OCI-LY7 (cell line): ENCODE measurements around the gene CCDC182. TPM values are rescaled to one million over a fixed set of nuclear protein-coding genes. Genes with fewer than 3 reads are reported as not detected.

ENCODE experiments used
- BruUV-seq: library from RNA; stranded (reverse); fragments of 400-500 nt; replicated peaks from 2 replicates; lab custom pipeline; 2021; lab: Mats Ljungman, UMichigan
- CTCF ChIA-PET: fragments of 300-600 bp; sonication (Branson Sonifier 250); formaldehyde crosslinking; loops from one replicate; lab custom pipeline; 2022; ENCODE audit warnings: antibody characterized with exemption; ENCODE audit not compliant: unreplicated experiment; lab: Charles Lee
- POLR2A ChIA-PET: fragments of 300-600 bp; sonication (Branson Sonifier 250); formaldehyde crosslinking; loops from one replicate; lab custom pipeline; 2022; ENCODE audit warnings: antibody characterized with exemption; lab: Charles Lee
- DNase-seq: peaks from one replicate; pipeline ENCODE4 v3.0.0-alpha.2; 2015; ENCODE audit warnings: low spot score
- H2AFZ ChIP-seq: fragments of 200-600 bp; sonication (generic), shearing (Covaris generic); 2 replicates; pipeline ENCODE4 v1.6.1; 2014; ENCODE audit warnings: mild to moderate bottlenecking, antibody characterized with exemption, low read length, moderate library complexity
- H3K27ac ChIP-seq: fragments of 200-600 bp; sonication (generic); 2 replicates; pipeline ENCODE4 v1.5.1; 2014; ENCODE audit warnings: mixed run types, low read depth, mild to moderate bottlenecking, moderate library complexity, low read length, inconsistent platforms; ENCODE audit not compliant: poor library complexity, severe bottlenecking
- H3K36me3 ChIP-seq: fragments of 200-600 bp; sonication (generic); 2 replicates; pipeline ENCODE4 v1.6.1; 2014; ENCODE audit warnings: mild to moderate bottlenecking, antibody characterized with exemption, low read length, moderate library complexity, mixed read lengths; ENCODE audit not compliant: insufficient read depth
- H3K4me1 ChIP-seq: fragments of 200-600 bp; sonication (generic); 2 replicates; pipeline ENCODE4 v1.5.1; 2014; ENCODE audit warnings: mild to moderate bottlenecking, low read length; ENCODE audit not compliant: insufficient read depth, poor library complexity, severe bottlenecking
- H3K4me2 ChIP-seq: fragments of 200-600 bp; sonication (generic); 2 replicates; pipeline ENCODE4 v1.6.1; 2014; ENCODE audit warnings: mild to moderate bottlenecking, low read length
- H3K4me3 ChIP-seq: fragments of 200-600 bp; sonication (generic); 2 replicates; pipeline ENCODE4 v1.5.1; 2014; ENCODE audit warnings: mild to moderate bottlenecking, low read depth, low read length; ENCODE audit not compliant: poor library complexity, severe bottlenecking
- H3K79me2 ChIP-seq: fragments of 200-600 bp; sonication (generic); 2 replicates; pipeline ENCODE4 v1.6.1; 2016; ENCODE audit warnings: low read depth, mild to moderate bottlenecking, low read length, moderate library complexity, mixed read lengths; ENCODE audit not compliant: insufficient read depth
- H3K9me2 ChIP-seq: fragments of 200-600 bp; sonication (generic); 2 replicates; pipeline ENCODE4 v1.6.1; 2016; ENCODE audit warnings: mild to moderate bottlenecking, low read length, mixed read lengths; ENCODE audit not compliant: insufficient read depth
- H3K9me3 ChIP-seq: fragments of 200-600 bp; sonication (generic); 2 replicates; pipeline ENCODE4 v1.6.1; 2014; ENCODE audit warnings: mild to moderate bottlenecking, mixed run types, low read length, mixed read lengths
- H4K20me1 ChIP-seq: fragments of 200-600 bp; sonication (generic); 2 replicates; pipeline ENCODE4 v1.6.1; 2014; ENCODE audit warnings: mild to moderate bottlenecking, antibody characterized with exemption, low read length, moderate library complexity, mixed read lengths; ENCODE audit not compliant: insufficient read depth
- CTCF ChIP-seq: fragments of 200-600 bp; sonication (generic); conservative IDR thresholded peaks from 2 replicates; pipeline ENCODE4 v1.5.1; 2014; ENCODE audit warnings: mild to moderate bottlenecking, antibody characterized with exemption, low read length, moderate library complexity, mixed read lengths
- EZH2phosphoT487 ChIP-seq: fragments of 200-600 bp; sonication (generic); IDR thresholded peaks from 2 replicates; pipeline ENCODE4 v1.6.1; 2018; ENCODE audit warnings: low read depth, borderline replicate concordance, mild to moderate bottlenecking, mixed run types, antibody characterized with exemption, low read length, moderate library complexity, mixed read lengths
- intact Hi-C: fragments of 100-400 bp; cut with micrococcal nuclease; formaldehyde crosslinking; loops from one replicate; pipeline ENCODE4 v1.10.0; 2022; ENCODE audit not compliant: unreplicated experiment
- total RNA-seq, 2 experiments: library from RNA; depleted of rRNA in 1 of 2; stranded (reverse); fragments of >200 nt in 1 of 2; shearing (Covaris generic) in 1 of 2; gene quantifications; 2 replicates each; pipeline ENCODE4 v1.2.3, GENCODE V29; 2014 to 2022

CCDC182 gene
- total RNA-seq, 2 experiments from 2014 or later, result not detected

- no TSS peak for BruUV-seq
Measured at GRCh38 chr17:57785022-57785421, 39.9 kb upstream of the CCDC182 start.

DNA sequence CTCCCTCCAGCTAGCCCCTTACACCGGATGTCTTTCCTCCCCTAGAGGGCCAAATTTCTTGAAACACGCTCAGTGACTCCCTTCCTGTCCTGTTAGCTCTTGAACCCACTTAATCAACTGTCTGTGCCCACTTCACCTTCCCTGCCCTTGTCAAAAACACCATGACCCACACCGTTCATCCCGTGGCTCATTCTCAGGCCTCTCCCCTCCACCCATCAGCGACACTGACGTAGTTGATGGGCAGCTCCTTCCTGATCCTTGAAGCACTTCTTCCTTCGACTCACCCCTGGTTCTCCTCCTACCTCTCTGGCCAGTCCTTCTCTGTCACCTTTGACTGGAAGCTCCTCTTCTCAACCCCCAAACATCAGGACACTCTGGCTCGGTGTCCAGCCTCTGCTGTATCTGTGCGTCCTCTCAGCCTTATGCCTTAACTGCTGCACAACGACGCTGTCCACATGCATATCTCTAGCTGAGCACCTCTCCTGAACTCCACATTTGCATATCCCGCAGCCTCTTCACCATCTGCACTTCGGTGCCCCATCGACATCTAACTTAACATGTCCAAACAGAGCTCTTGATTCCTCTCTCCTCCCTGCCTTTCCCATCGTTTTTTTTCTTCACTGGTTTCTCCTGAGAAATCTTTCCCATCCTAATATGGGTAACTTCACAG is 39.3 kb upstream of the CCDC182 start:
- BruUV-seq, result no TSS peak
- Histone ChIP-seq H3K27ac (no peak overlapping the region), H3K9me2 (no peaks in the 10 kb centered on the region), H3K4me3 (no peak overlapping the region), H4K20me1 (no peaks in the 10 kb centered on the region), H2AFZ (no peak overlapping the region), H3K4me1 (peaks cover 20% of the 10 kb centered on the region), H3K36me3 (no peaks in the 10 kb centered on the region), H3K4me2 (no peak overlapping the region), H3K9me3 (no peaks in the 10 kb centered on the region), H3K79me2 (no peaks in the 10 kb centered on the region)
- no peak for TF ChIP-seq EZH2phosphoT487
- no peak for TF ChIP-seq CTCF
- ChIA-PET CTCF (no interaction called here), POLR2A (interaction anchor here (0.6 to 1.3 kb wide), 3 partner anchors 11 to 112 kb away, joined by 3 to 4 read pairs (median 3); no protein-coding TSS in a partner anchor)
- no peak for DNase-seq
- intact Hi-C loops, result no loop called here

More at GRCh38 chr17:57785022-57785421, 39.9 kb upstream of the CCDC182 start:
- Histone ChIP-seq H4K20me1 (no peaks in the 10 kb centered on the region), H3K4me2 (no peak overlapping the region), H3K4me1 (peaks cover 20% of the 10 kb centered on the region), H3K9me2 (no peaks in the 10 kb centered on the region), H2AFZ (no peak overlapping the region), H3K4me3 (no peak overlapping the region), H3K9me3 (no peaks in the 10 kb centered on the region), H3K79me2 (no peaks in the 10 kb centered on the region), H3K27ac (no peak overlapping the region), H3K36me3 (no peaks in the 10 kb centered on the region)
- ChIA-PET POLR2A (no interaction called here), CTCF (no interaction called here)
- DNase-seq, result no peak
- intact Hi-C loops, result no loop called here
- no peak for TF ChIP-seq CTCF
- no peak for TF ChIP-seq EZH2phosphoT487

DNA sequence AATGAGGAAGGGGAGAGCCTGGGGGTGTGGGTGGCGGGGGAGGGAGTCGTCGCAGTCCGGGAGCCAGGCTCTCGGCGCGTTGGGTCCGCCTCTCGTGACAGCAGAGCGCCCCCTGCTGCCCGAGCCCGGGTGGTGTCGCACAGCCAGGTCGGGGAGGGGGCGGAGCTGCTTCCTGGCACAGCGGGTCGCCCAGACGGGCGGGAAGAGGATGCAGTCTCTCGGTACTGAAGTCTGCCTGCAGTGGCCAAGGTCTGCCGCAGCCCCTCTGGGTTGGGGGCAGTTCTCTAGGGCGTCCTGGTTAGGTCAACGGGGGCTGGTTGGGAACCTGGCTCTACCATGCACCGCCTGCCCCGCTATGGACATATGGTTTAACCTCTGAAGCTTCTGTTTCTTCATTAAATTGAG is 38.2 kb upstream of the CCDC182 start:
- Histone ChIP-seq H4K20me1 (no peaks in the 10 kb centered on the region), H3K4me3 (no peak overlapping the region), H3K9me3 (no peaks in the 10 kb centered on the region), H2AFZ (peak overlapping the region; percentile 17; the same call in 1 of the 2 replicates), H3K4me2 (peak overlapping the region; percentile 43), H3K27ac (no peak overlapping the region), H3K4me1 (peaks cover 20% of the 10 kb centered on the region), H3K79me2 (no peaks in the 10 kb centered on the region), H3K9me2 (no peaks in the 10 kb centered on the region), H3K36me3 (no peaks in the 10 kb centered on the region)
- TF ChIP-seq EZH2phosphoT487 (no peak), CTCF (peak; percentile 93)
- ChIA-PET CTCF (interaction anchor here (0.6 kb wide), 3 partner anchors 9 to 389 kb away, joined by 5 to 21 read pairs (median 7); no protein-coding TSS in a partner anchor), POLR2A (interaction anchor here (0.8 to 1.3 kb wide), 2 partner anchors 10 to 231 kb away, joined by 3 to 4 read pairs; no protein-coding TSS in a partner anchor)
- intact Hi-C loops, result no loop called here
- DNase-seq, result peak; percentile 80
- BruUV-seq, result no TSS peak
